OCI-LY3 (cell line): Measurements from ENCODE around the gene COL20A1.

ENCODE experiments used
- H2AFZ ChIP-seq: fragments of 200-600, 300-600 bp; shearing (Covaris generic); 2 replicates; pipeline ENCODE4 v1.6.0; 2014; ENCODE audit warnings: antibody characterized with exemption, low read depth, low read length
- H3K27ac ChIP-seq: fragments of 200-600, 300-600 bp; sonication (generic); 2 replicates; pipeline ENCODE4 v1.5.1; 2014; ENCODE audit warnings: mild to moderate bottlenecking, low read length, moderate library complexity, mixed read lengths
- H3K27me3 ChIP-seq: fragments of 200-600, 300-600 bp; sonication (generic); 2 replicates; pipeline ENCODE4 v1.6.1; 2014; ENCODE audit warnings: low read depth, low read length, mixed read lengths
- H3K36me3 ChIP-seq: fragments of 200-600, 300-600 bp; sonication (generic); replicated peaks from 2 replicates; pipeline ENCODE3; 2014; ENCODE audit warnings: low read depth, low read length, mixed read lengths
- H3K4me1 ChIP-seq: fragments of 300-600, 200-600 bp; sonication (generic); 2 replicates; pipeline ENCODE4 v1.6.1; 2014; ENCODE audit warnings: low read length, mixed read lengths
- H3K4me2 ChIP-seq: fragments of 200-600, 300-600 bp; sonication (generic); 2 replicates; pipeline ENCODE4 v1.6.1; 2014; ENCODE audit warnings: low read length, mixed read lengths
- H3K4me3 ChIP-seq: fragments of 300-600, 200-600 bp; sonication (generic); 2 replicates; pipeline ENCODE4 v1.5.1; 2014; ENCODE audit warnings: antibody characterized with exemption, mild to moderate bottlenecking, low read length, moderate library complexity
- H3K79me2 ChIP-seq: fragments of 300-600, 200-600 bp; shearing (Covaris generic); 2 replicates; pipeline ENCODE4 v1.6.1; 2014; ENCODE audit warnings: mild to moderate bottlenecking, low read length, mixed read lengths
- H3K9ac ChIP-seq: fragments of 300-600, 200-600 bp; shearing (Covaris generic); 2 replicates; pipeline ENCODE4 v1.6.0; 2014; ENCODE audit warnings: mild to moderate bottlenecking, low read length, moderate library complexity
- H3K9me3 ChIP-seq: fragments of 200-600, 300-600 bp; shearing (Covaris generic); 2 replicates; pipeline ENCODE4 v1.6.1; 2014; ENCODE audit warnings: low read length, mixed read lengths; ENCODE audit not compliant: insufficient read depth
- H4K20me1 ChIP-seq: fragments of 200-600, 300-600 bp; sonication (generic); 2 replicates; pipeline ENCODE4 v1.6.1; 2016; ENCODE audit warnings: low read length, mixed read lengths; ENCODE audit not compliant: insufficient read depth
- CTCF ChIP-seq: fragments of 200-600, 300-600 bp; sonication (generic); IDR thresholded peaks from 2 replicates; pipeline ENCODE4 v1.5.1; 2014; ENCODE audit warnings: antibody characterized with exemption, low read length, low read depth
- EZH2phosphoT487 ChIP-seq: fragments of 200-600 bp; shearing (Covaris generic); IDR thresholded peaks from 2 replicates; pipeline ENCODE4 v1.6.1; 2018; ENCODE audit warnings: antibody characterized with exemption, mixed run types, low read depth

The COL20A1 gene

GRCh38 chr20:63257629-63258028 lies 35.4 kb upstream of the COL20A1 start:
- TF ChIP-seq EZH2phosphoT487, result no peak
- TF ChIP-seq CTCF, result no peak
- no peaks in the 10 kb centered on the region for H3K4me1 ChIP-seq
- no peak overlapping the region for H3K4me3 ChIP-seq
- no peaks in the 10 kb centered on the region for H4K20me1 ChIP-seq
- H3K9me3 ChIP-seq, result no peaks in the 10 kb centered on the region
- H2AFZ ChIP-seq, result no peak overlapping the region
- no peaks in the 10 kb centered on the region for H3K27me3 ChIP-seq
- H3K27ac ChIP-seq, result no peak overlapping the region
- no peak overlapping the region for H3K9ac ChIP-seq
- no peak overlapping the region for H3K4me2 ChIP-seq
- H3K79me2 ChIP-seq, result no peaks in the 10 kb centered on the region
- no peaks in the 10 kb centered on the region for H3K36me3 ChIP-seq

- no peaks in the 10 kb centered on the region for H3K4me1 ChIP-seq
- no peaks in the 10 kb centered on the region for H3K27me3 ChIP-seq
- no peak overlapping the region for H3K4me2 ChIP-seq
- no peak overlapping the region for H3K9ac ChIP-seq
- no peaks in the 10 kb centered on the region for H3K79me2 ChIP-seq
- H2AFZ ChIP-seq, result no peak overlapping the region
- no peaks in the 10 kb centered on the region for H4K20me1 ChIP-seq
- no peaks in the 10 kb centered on the region for H3K9me3 ChIP-seq
- H3K36me3 ChIP-seq, result no peaks in the 10 kb centered on the region
- no peak overlapping the region for H3K4me3 ChIP-seq
- no peak for TF ChIP-seq CTCF
- TF ChIP-seq EZH2phosphoT487, result no peak
- H3K27ac ChIP-seq, result no peak overlapping the region
Measured at GRCh38 chr20:63258781-63259180, 34.2 kb upstream of the COL20A1 start.

GRCh38 chr20:63259734-63260460 lies 33.1 kb upstream of the COL20A1 start:
- Histone ChIP-seq H2AFZ (no peak overlapping the region), H3K27ac (no peak overlapping the region), H3K4me3 (no peak overlapping the region), H3K27me3 (no peaks in the 10 kb centered on the region), H3K36me3 (no peaks in the 10 kb centered on the region), H3K9me3 (no peaks in the 10 kb centered on the region), H3K9ac (no peak overlapping the region), H3K79me2 (no peaks in the 10 kb centered on the region), H3K4me1 (no peaks in the 10 kb centered on the region), H4K20me1 (no peaks in the 10 kb centered on the region), H3K4me2 (no peak overlapping the region)
- TF ChIP-seq EZH2phosphoT487 (no peak), CTCF (no peak)

- H3K4me1 ChIP-seq, result no peaks in the 10 kb centered on the region
Measured at GRCh38 chr20:63260521-63260920, 32.5 kb upstream of the COL20A1 start.

More at GRCh38 chr20:63260521-63260920, 32.5 kb upstream of the COL20A1 start:
- H3K79me2 ChIP-seq, result no peaks in the 10 kb centered on the region
- no peaks in the 10 kb centered on the region for H3K9me3 ChIP-seq
- H3K4me2 ChIP-seq, result no peak overlapping the region
- H4K20me1 ChIP-seq, result no peaks in the 10 kb centered on the region
- TF ChIP-seq EZH2phosphoT487, result no peak
- no peak for TF ChIP-seq CTCF
- H3K36me3 ChIP-seq, result no peaks in the 10 kb centered on the region
- no peaks in the 10 kb centered on the region for H3K27me3 ChIP-seq
- no peak overlapping the region for H3K27ac ChIP-seq
- no peak overlapping the region for H3K4me3 ChIP-seq
- no peak overlapping the region for H3K9ac ChIP-seq
- no peak overlapping the region for H2AFZ ChIP-seq
